Karpas-422 (cell line): Measurements from ENCODE around the gene C10orf53. TPM values are rescaled to one million over a fixed set of nuclear protein-coding genes. Genes with fewer than 3 reads are reported as not detected.
"Not testable (repeated sequence)": the region's sequence is repeated elsewhere in the genome, so short reads cannot be mapped to it uniquely, and the experiment has no call there.

Source experiments
- DNase-seq: peaks from one replicate; pipeline ENCODE4 v3.0.0-alpha.2; 2015
- H2AFZ ChIP-seq: fragments of 200-600 bp; sonication (generic); 2 replicates; pipeline ENCODE4 v1.6.1; 2014; ENCODE audit warnings: antibody characterized with exemption, low read length, mixed read lengths
- H3K27ac ChIP-seq: fragments of 200-600 bp; sonication (generic); 2 replicates; pipeline ENCODE4 v1.5.1; 2014; ENCODE audit warnings: mild to moderate bottlenecking, low read length, moderate library complexity
- H3K27me3 ChIP-seq: fragments of 200-600 bp; sonication (generic); 2 replicates; pipeline ENCODE4 v1.6.1; 2014; ENCODE audit warnings: low read length, mixed read lengths
- H3K36me3 ChIP-seq: fragments of 200-600 bp; sonication (generic); 2 replicates; pipeline ENCODE4 v1.6.1; 2014; ENCODE audit warnings: low read length, mixed read lengths; ENCODE audit not compliant: insufficient read depth
- H3K4me1 ChIP-seq: fragments of 200-600 bp; sonication (generic); 2 replicates; pipeline ENCODE4 v1.6.1; 2014; ENCODE audit warnings: mild to moderate bottlenecking, low read length, mixed read lengths
- H3K4me2 ChIP-seq: fragments of 200-600 bp; sonication (generic); 2 replicates; pipeline ENCODE4 v1.6.1; 2014; ENCODE audit warnings: low read length, low read depth, mild to moderate bottlenecking; ENCODE audit not compliant: poor library complexity, severe bottlenecking
- H3K4me3 ChIP-seq: fragments of 200-600 bp; sonication (generic); 2 replicates; pipeline ENCODE4 v1.5.1; 2014; ENCODE audit warnings: mild to moderate bottlenecking, antibody characterized with exemption, low read length, mixed read lengths
- H3K79me2 ChIP-seq: fragments of 200-600 bp; sonication (generic); 2 replicates; pipeline ENCODE4 v1.6.1; 2014; ENCODE audit warnings: mild to moderate bottlenecking, low read length, mixed read lengths
- H3K9ac ChIP-seq: fragments of 200-600 bp; sonication (generic); 2 replicates; pipeline ENCODE4 v1.6.0; 2014; ENCODE audit warnings: low read length
- H3K9me2 ChIP-seq: fragments of 200-600 bp; sonication (generic), shearing (Covaris generic); replicated peaks from 2 replicates; pipeline ENCODE4 v1.6.0; 2014; ENCODE audit warnings: mild to moderate bottlenecking, low read length, moderate library complexity; ENCODE audit not compliant: insufficient read depth
- H3K9me3 ChIP-seq: fragments of 300-700, 200-600 bp; sonication (generic); 2 replicates; pipeline ENCODE4 v1.6.1; 2014; ENCODE audit warnings: low read length, mixed read lengths
- H4K20me1 ChIP-seq: fragments of 200-600 bp; sonication (generic); 2 replicates; pipeline ENCODE4 v1.6.1; 2014; ENCODE audit warnings: mild to moderate bottlenecking, antibody characterized with exemption, low read length, low read depth; ENCODE audit not compliant: insufficient read depth
- total RNA-seq: library from RNA; depleted of rRNA; stranded (reverse); fragments of >200 nt; shearing (Covaris generic); gene quantifications from 2 replicates; pipeline ENCODE4 v1.2.3, GENCODE V29; 2014; ENCODE audit warnings: low replicate concordance

C10orf53 gene
- total RNA-seq, 1 experiment from 2014 or later: not detected

- H3K9me3 ChIP-seq: no peaks in the 10 kb centered on the region
- no peaks in the 10 kb centered on the region for H3K79me2 ChIP-seq
- H3K9me2 ChIP-seq: no peaks in the 10 kb centered on the region
- H3K27ac ChIP-seq: no peak overlapping the region
- no peak overlapping the region for H3K4me2 ChIP-seq
- H2AFZ ChIP-seq: no peak overlapping the region
- no peaks in the 10 kb centered on the region for H3K36me3 ChIP-seq
- H3K4me1 ChIP-seq: peaks cover 11% of the 10 kb centered on the region
- no peaks in the 10 kb centered on the region for H3K27me3 ChIP-seq
- H3K4me3 ChIP-seq: no peak overlapping the region
- H4K20me1 ChIP-seq: no peaks in the 10 kb centered on the region
- no peak for DNase-seq
- no peak overlapping the region for H3K9ac ChIP-seq
Measured at GRCh38 chr10:49700211-49700610, 20.8 kb downstream of the C10orf53 start.

- no peaks in the 10 kb centered on the region for H3K9me3 ChIP-seq
- no peak overlapping the region for H3K27ac ChIP-seq
- H3K36me3 ChIP-seq: no peaks in the 10 kb centered on the region
- DNase-seq: peak; percentile 67
- H3K4me2 ChIP-seq: no peak overlapping the region
- H3K4me3 ChIP-seq: no peak overlapping the region
- no peaks in the 10 kb centered on the region for H3K79me2 ChIP-seq
- no peak overlapping the region for H2AFZ ChIP-seq
- H3K9ac ChIP-seq: no peak overlapping the region
- H3K4me1 ChIP-seq: peaks cover 11% of the 10 kb centered on the region
- H3K9me2 ChIP-seq: no peaks in the 10 kb centered on the region
- H4K20me1 ChIP-seq: no peaks in the 10 kb centered on the region
- H3K27me3 ChIP-seq: no peaks in the 10 kb centered on the region
Measured at GRCh38 chr10:49700997-49701396, 21.5 kb downstream of the C10orf53 start.

- no peak overlapping the region for H3K4me3 ChIP-seq
- no peaks in the 10 kb centered on the region for H3K9me2 ChIP-seq
- H4K20me1 ChIP-seq: no peaks in the 10 kb centered on the region
- no peak overlapping the region for H2AFZ ChIP-seq
- H3K36me3 ChIP-seq: no peaks in the 10 kb centered on the region
- H3K9ac ChIP-seq: no peak overlapping the region
- no peak overlapping the region for H3K27ac ChIP-seq
- H3K27me3 ChIP-seq: no peaks in the 10 kb centered on the region
- no peak for DNase-seq
- no peaks in the 10 kb centered on the region for H3K4me1 ChIP-seq
- H3K79me2 ChIP-seq: no peaks in the 10 kb centered on the region
- H3K9me3 ChIP-seq: no peaks in the 10 kb centered on the region
- H3K4me2 ChIP-seq: no peak overlapping the region
Measured at GRCh38 chr10:49707585-49707984, 28.1 kb downstream of the C10orf53 start.

- Histone ChIP-seq H3K4me2 (no peak overlapping the region), H2AFZ (no peak overlapping the region), H3K4me3 (no peak overlapping the region), H3K27me3 (no peaks in the 10 kb centered on the region), H3K9me3 (no peaks in the 10 kb centered on the region), H3K79me2 (no peaks in the 10 kb centered on the region), H3K4me1 (no peaks in the 10 kb centered on the region), H3K9me2 (no peaks in the 10 kb centered on the region), H3K9ac (no peak overlapping the region), H3K36me3 (no peaks in the 10 kb centered on the region), H3K27ac (no peak overlapping the region), H4K20me1 (no peaks in the 10 kb centered on the region)
- no peak for DNase-seq
Measured at GRCh38 chr10:49709934-49710333, 30.5 kb downstream of the C10orf53 start.

- Histone ChIP-seq H3K9me2 (no peaks in the 10 kb centered on the region), H3K4me3 (no peak overlapping the region), H4K20me1 (no peaks in the 10 kb centered on the region), H3K9me3 (no peaks in the 10 kb centered on the region), H3K79me2 (no peaks in the 10 kb centered on the region), H3K27ac (no peak overlapping the region), H3K4me1 (no peaks in the 10 kb centered on the region), H3K9ac (no peak overlapping the region), H2AFZ (no peak overlapping the region), H3K4me2 (no peak overlapping the region), H3K27me3 (no peaks in the 10 kb centered on the region), H3K36me3 (no peaks in the 10 kb centered on the region)
- no peak for DNase-seq
Measured at GRCh38 chr10:49710966-49711365, 31.5 kb downstream of the C10orf53 start.

GRCh38 chr10:49711481-49711880, 32.0 kb downstream of the C10orf53 start:
- Histone ChIP-seq H3K4me1 (no peaks in the 10 kb centered on the region), H3K36me3 (no peaks in the 10 kb centered on the region), H3K79me2 (no peaks in the 10 kb centered on the region), H3K9me3 (no peaks in the 10 kb centered on the region), H2AFZ (no peak overlapping the region), H3K9me2 (no peaks in the 10 kb centered on the region), H3K9ac (no peak overlapping the region), H3K4me3 (no peak overlapping the region), H3K27ac (no peak overlapping the region), H4K20me1 (no peaks in the 10 kb centered on the region), H3K27me3 (no peaks in the 10 kb centered on the region), H3K4me2 (no peak overlapping the region)
- no peak for DNase-seq

- no peak overlapping the region for H3K27ac ChIP-seq
- H3K27me3 ChIP-seq: no peaks in the 10 kb centered on the region
- no peaks in the 10 kb centered on the region for H4K20me1 ChIP-seq
- no peaks in the 10 kb centered on the region for H3K9me3 ChIP-seq
- no peak overlapping the region for H3K4me3 ChIP-seq
- H3K36me3 ChIP-seq: no peaks in the 10 kb centered on the region
- H3K9me2 ChIP-seq: no peaks in the 10 kb centered on the region
- no peak overlapping the region for H2AFZ ChIP-seq
- H3K79me2 ChIP-seq: no peaks in the 10 kb centered on the region
- H3K4me1 ChIP-seq: no peaks in the 10 kb centered on the region
- no peak for DNase-seq
- no peak overlapping the region for H3K4me2 ChIP-seq
- no peak overlapping the region for H3K9ac ChIP-seq
Measured at GRCh38 chr10:49713266-49713665, 33.8 kb downstream of the C10orf53 start.

- H3K27me3 ChIP-seq, H3K36me3 ChIP-seq, H3K27ac ChIP-seq: not testable (repeated sequence)
Measured at GRCh38 chr10:49715157-49715556, 35.7 kb downstream of the C10orf53 start.

GRCh38 chr10:49726593-49726992, 47.1 kb downstream of the C10orf53 start:
- Histone ChIP-seq H3K9me2 (no peaks in the 10 kb centered on the region), H3K27ac (no peak overlapping the region), H4K20me1 (no peaks in the 10 kb centered on the region), H3K9me3 (no peaks in the 10 kb centered on the region), H3K9ac (no peak overlapping the region), H3K4me2 (no peak overlapping the region), H2AFZ (no peak overlapping the region), H3K27me3 (no peaks in the 10 kb centered on the region), H3K79me2 (no peaks in the 10 kb centered on the region), H3K4me1 (no peaks in the 10 kb centered on the region), H3K4me3 (no peak overlapping the region), H3K36me3 (no peaks in the 10 kb centered on the region)
- no peak for DNase-seq

More at GRCh38 chr10:49715157-49715556, 35.7 kb downstream of the C10orf53 start:
- H3K4me1 ChIP-seq, H3K79me2 ChIP-seq, H3K9ac ChIP-seq, H4K20me1 ChIP-seq, H3K4me2 ChIP-seq, H3K4me3 ChIP-seq, H3K9me2 ChIP-seq, H2AFZ ChIP-seq, H3K9me3 ChIP-seq, DNase-seq: not testable (repeated sequence)
